ENCODE results near the gene BOLA3.

- TF ChIP-seq CTCF (IDR thresholded peaks at IDR 0.05), result peak; percentile 74
- TF ChIP-seq REST (IDR thresholded peaks at IDR 0.05; ENCODE audit: insufficient read depth in 1 of 2, low read depth in 2 of 2, low read length in 1 of 2), result no peak
- no peak for TF ChIP-seq POLR2AphosphoS5 (IDR thresholded peaks at IDR 0.05; ENCODE audit: low read depth, low read length)
Measured at GRCh38 chr2:74138600-74139323, 8.9 kb downstream of the BOLA3 start.
